ENCODE data around the gene HEATR1.
"Not testable (repeated sequence)": the region's sequence is repeated elsewhere in the genome, so short reads cannot be mapped to it uniquely, and the experiment has no call there.

HEATR1 gene

DNA sequence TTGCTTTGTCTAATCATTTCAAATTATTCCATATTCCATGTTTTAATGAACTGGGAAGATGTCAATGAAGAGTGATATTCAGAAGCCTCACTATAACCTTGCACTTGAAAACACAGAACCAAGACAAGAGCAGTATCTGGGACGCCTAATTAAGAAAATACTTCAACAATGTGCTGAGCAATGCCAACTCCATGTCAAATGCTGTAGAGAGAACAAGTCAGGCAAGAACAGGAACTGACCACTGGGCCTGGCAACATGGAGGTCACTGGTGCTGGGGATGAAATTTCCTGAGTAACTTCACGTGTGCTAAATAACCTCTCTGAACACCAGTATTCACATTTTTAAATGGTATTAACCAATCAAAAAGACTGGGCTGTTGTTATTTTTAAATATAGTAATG lies 22.8 kb downstream of the HEATR1 start:
- no peak for DNase-seq

GRCh38 chr1:236580404-236580803 lies 23.9 kb downstream of the HEATR1 start:
- DNase-seq = not testable (repeated sequence)

DNA sequence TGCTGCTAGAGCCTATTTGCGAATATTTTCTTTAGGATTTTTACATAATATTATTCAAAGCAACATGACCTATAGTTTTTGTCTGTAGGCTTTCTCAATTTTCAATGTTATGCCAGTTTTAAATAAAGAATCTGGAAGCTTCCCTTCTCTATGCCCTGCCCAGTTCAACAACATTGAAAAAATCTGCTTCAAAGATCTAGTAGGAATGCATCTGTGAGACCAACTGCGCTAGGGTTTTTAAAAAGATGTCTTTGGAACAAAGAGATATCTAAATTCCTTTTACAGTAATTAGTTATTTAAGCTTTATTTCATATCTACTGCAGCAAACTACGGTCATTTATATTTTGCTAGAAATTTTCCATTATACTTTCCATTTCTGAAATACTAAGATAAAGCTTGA lies 25.7 kb downstream of the HEATR1 start:
- DNase-seq = no peak

GRCh38 chr1:236577041-236577440 lies 27.3 kb downstream of the HEATR1 start:
- DNase-seq = not testable (repeated sequence)

- no peak for DNase-seq
Observed at GRCh38 chr1:236576004-236576403, 28.3 kb downstream of the HEATR1 start.

- no peak for DNase-seq
Observed at GRCh38 chr1:236575523-236575922, 28.8 kb downstream of the HEATR1 start.

DNA sequence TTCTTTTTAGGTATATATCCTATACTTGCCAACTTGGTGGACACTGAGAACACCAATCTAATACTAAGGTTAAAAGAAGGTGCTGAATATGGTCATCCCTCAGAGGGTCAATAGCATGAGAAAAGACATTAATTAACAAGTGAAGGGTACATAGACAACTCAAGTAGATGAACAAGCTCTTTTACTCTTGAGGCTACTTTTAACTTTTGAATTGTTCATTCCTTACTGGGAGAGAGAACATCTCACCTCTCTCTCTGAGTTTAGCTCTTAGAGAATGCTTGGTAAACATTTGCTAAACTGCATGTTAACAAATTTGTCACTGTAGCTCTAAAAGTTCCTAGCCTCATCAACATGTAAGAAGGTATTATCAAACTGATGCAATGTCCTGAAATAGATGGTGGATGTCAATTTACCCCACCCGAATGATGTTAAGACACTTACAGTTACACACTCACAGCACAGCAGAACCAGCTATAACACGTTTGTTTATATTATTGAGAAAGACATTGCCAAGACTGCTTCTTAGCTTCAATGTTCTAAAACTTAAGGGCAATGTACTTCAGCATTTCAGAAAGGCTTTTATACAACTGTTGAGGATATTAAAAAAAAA lies 35.9 kb downstream of the HEATR1 start:
- DNase-seq = no peak

- DNase-seq = no peak
Observed at GRCh38 chr1:236565530-236565929, 38.8 kb downstream of the HEATR1 start.

GRCh38 chr1:236561976-236562375 lies 42.3 kb downstream of the HEATR1 start:
- no peak for DNase-seq

DNA sequence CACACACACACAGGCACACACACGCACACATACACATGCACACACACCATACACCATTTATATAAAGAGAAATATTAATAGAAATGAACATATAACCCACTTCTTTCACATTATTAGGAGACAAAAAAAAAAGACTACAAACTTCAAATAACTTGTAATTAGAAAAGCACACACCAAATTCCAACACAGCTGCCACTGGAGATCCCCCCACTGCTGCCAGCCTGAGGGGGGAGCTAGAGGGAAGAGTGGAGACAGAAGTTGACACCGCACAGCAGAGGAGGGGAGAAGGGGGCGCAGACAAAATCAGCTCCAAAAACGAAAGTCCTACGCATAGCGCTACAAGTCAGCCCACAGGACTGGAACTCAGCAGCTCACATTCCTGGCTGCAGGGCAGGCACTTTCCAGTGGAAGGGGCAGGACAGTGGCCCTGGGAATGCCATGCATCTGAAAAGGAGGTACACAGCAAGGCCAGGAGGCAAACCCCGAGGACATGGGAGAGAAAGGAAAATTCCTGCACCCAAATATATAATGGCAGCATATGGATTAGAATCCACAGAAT lies 44.0 kb downstream of the HEATR1 start:
- no peak for DNase-seq

DNA sequence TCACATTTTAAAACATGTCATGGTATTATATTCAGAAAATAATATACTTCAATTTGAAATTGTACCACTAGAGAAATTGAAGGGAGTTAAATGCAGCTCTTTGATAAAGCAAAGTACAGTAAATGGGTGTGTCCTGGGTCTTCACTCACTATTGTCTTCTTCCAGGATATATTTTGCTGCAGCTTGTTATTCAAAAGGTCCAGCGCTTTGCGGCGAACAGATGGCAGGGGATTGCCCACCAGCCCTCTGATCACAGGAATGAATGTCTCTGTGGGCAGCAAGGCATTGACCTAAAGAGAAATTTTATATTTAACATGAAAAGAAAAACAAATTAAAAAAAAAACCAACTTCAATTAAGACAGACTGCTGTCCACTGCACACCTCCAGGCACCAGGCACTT lies 45.5 kb downstream of the HEATR1 start:
- DNase-seq = no peak

DNA sequence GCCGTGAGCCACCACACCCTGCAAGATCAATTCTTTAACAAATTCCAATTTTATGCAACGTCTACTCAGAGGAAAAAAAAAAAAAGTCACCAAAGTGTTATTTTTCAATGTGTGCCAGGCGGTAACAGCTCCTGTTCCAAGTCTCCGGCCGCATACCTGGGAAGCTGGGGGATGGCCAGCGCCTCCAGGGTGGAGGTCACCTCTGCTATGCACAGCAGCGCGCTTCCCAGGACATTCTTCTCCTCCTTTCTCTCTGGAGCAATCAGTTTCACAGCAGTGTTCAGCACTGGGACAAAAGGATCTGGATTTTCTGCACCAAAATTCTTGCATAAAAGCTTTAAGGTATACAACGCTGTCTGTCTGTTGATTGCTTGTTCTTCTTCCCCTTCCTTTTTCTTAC lies 46.2 kb downstream of the HEATR1 start:
- no peak for DNase-seq

GRCh38 chr1:236556606-236557005 lies 47.7 kb downstream of the HEATR1 start:
- DNase-seq = no peak

GRCh38 chr1:236553370-236553769 lies 50.9 kb downstream of the HEATR1 start:
- no peak for DNase-seq

GRCh38 chr1:236552901-236553300 lies 51.4 kb downstream of the HEATR1 start:
- no peak for DNase-seq

GRCh38 chr1:236552096-236552495 lies 52.2 kb downstream of the HEATR1 start:
- no peak for DNase-seq

- no peak for DNase-seq
Observed at GRCh38 chr1:236550961-236551851, 53.1 kb downstream of the HEATR1 start.

- no peak for DNase-seq
Observed at GRCh38 chr1:236548452-236548851, 55.9 kb downstream of the HEATR1 start.

- no peak for DNase-seq
Observed at GRCh38 chr1:236545621-236546169, 58.6 kb downstream of the HEATR1 start.

GRCh38 chr1:236543065-236543669 lies 61.1 kb downstream of the HEATR1 start:
- no peak for DNase-seq

GRCh38 chr1:236541710-236542109 lies 62.6 kb downstream of the HEATR1 start:
- DNase-seq = no peak

GRCh38 chr1:236540813-236541465 lies 63.4 kb downstream of the HEATR1 start:
- no peak for DNase-seq

- no peak for DNase-seq
Observed at GRCh38 chr1:236536540-236536939, 67.8 kb downstream of the HEATR1 start.

All from activated naive CD4-positive, alpha-beta T cell (primary cell).